ENCODE results near the gene B4GALT1.

B4GALT1 gene

GRCh38 chr9:33167084-33167971 is at the start of gene B4GALT1:
Gene B4GALT1, minus strand, starts transcription at chr9:33167336. Its CDS starts 167 bp downstream, at chr9:33167169.
- peak; percentile 98 for DNase-seq (ENCODE audit: low spot score)

GRCh38 chr9:33211695-33212393 is 44.7 kb upstream of the B4GALT1 start:
- DNase-seq (ENCODE audit: low spot score) = no peak
- no peak for FAIRE-seq

More at GRCh38 chr9:33167084-33167971, at the start of gene B4GALT1:
- FAIRE-seq = no peak

GRCh38 chr9:33210006-33210715 is 43.0 kb upstream of the B4GALT1 start:
- FAIRE-seq (no peak), DNase-seq (ENCODE audit: low spot score) (no peak)

- DNase-seq (ENCODE audit: low spot score) (no peak), FAIRE-seq (no peak)
These were observed 42.3 kb upstream of the B4GALT1 start for GRCh38 chr9:33209394-33209793.

- no peak for FAIRE-seq
- no peak for DNase-seq (ENCODE audit: low spot score)
These were observed 35.5 kb upstream of the B4GALT1 start for GRCh38 chr9:33202552-33203201.

- FAIRE-seq = no peak
These were observed 34.9 kb upstream of the B4GALT1 start for GRCh38 chr9:33202018-33202417.

GRCh38 chr9:33198165-33198564 is 31.0 kb upstream of the B4GALT1 start:
- no peak for FAIRE-seq
- no peak for DNase-seq (ENCODE audit: low spot score)

More at GRCh38 chr9:33202018-33202417, 34.9 kb upstream of the B4GALT1 start:
- DNase-seq (ENCODE audit: low spot score) = no peak

GRCh38 chr9:33197279-33198152 is 30.4 kb upstream of the B4GALT1 start:
- DNase-seq (ENCODE audit: low spot score) (no peak), FAIRE-seq (no peak)

GRCh38 chr9:33196736-33197135 is 29.6 kb upstream of the B4GALT1 start:
- DNase-seq (ENCODE audit: low spot score) (no peak), FAIRE-seq (no peak)

- FAIRE-seq (peak; percentile 62), DNase-seq (ENCODE audit: low spot score) (peak; percentile 37)
These were observed 26.7 kb upstream of the B4GALT1 start for GRCh38 chr9:33193818-33194217.

GRCh38 chr9:33192493-33193255 is 25.5 kb upstream of the B4GALT1 start:
- FAIRE-seq (peak; percentile 46), DNase-seq (ENCODE audit: low spot score) (no peak)

- DNase-seq (ENCODE audit: low spot score) = no peak
- no peak for FAIRE-seq
These were observed 23.0 kb upstream of the B4GALT1 start for GRCh38 chr9:33190021-33190705.

- DNase-seq (ENCODE audit: low spot score) = no peak
- FAIRE-seq = no peak
These were observed 22.2 kb upstream of the B4GALT1 start for GRCh38 chr9:33189331-33189791.

- FAIRE-seq (no peak), DNase-seq (ENCODE audit: low spot score) (no peak)
These were observed 21.6 kb upstream of the B4GALT1 start for GRCh38 chr9:33188711-33189110.

GRCh38 chr9:33187519-33188218 is 20.5 kb upstream of the B4GALT1 start:
- FAIRE-seq = no peak
- no peak for DNase-seq (ENCODE audit: low spot score)

GRCh38 chr9:33186457-33187168 is 19.5 kb upstream of the B4GALT1 start:
- FAIRE-seq (no peak), DNase-seq (ENCODE audit: low spot score) (no peak)

- no peak for DNase-seq (ENCODE audit: low spot score)
- FAIRE-seq = no peak
These were observed 18.7 kb upstream of the B4GALT1 start for GRCh38 chr9:33185858-33186257.

GRCh38 chr9:33185406-33185805 is 18.3 kb upstream of the B4GALT1 start:
- DNase-seq (ENCODE audit: low spot score) (no peak), FAIRE-seq (no peak)

Data from urothelium cell line (cell line).